K562 (cell line): ENCODE data around the gene ACSL5. TPM values are rescaled to one million over a fixed set of nuclear protein-coding genes. Genes with fewer than 3 reads are reported as not detected.

Source experiments
- ATAC-seq: fragments of 200-7000 bp; cut with Tn5 transposase; 3 replicates; pipeline ENCODE4 v1.9.1; 2020; ENCODE audit warnings: moderate library complexity
- BruUV-seq: library from RNA; stranded (reverse); fragments of 400-500 nt; replicated peaks from 2 replicates; lab custom pipeline; 2021; lab: Mats Ljungman, UMichigan
- CTCF ChIA-PET: fragments of 300-600 bp; formaldehyde crosslinking; extraction: SDS; loops from one replicate; lab custom pipeline; 2021; ENCODE audit warnings: low intra/inter-chr PET ratio; lab: Yijun Ruan, JAX
- POLR2A ChIA-PET: fragments of 300-600, 350-650 bp; sonication (Branson Sonifier 250); formaldehyde crosslinking; extraction: SDS; loops from one replicate; lab custom pipeline; 2021; ENCODE audit warnings: antibody characterized with exemption, inconsistent platforms; lab: Yijun Ruan, JAX
- DNase-seq, 4 experiments: peaks; one replicate each; pipeline versions ENCODE4 v3.0.0 to v3.0.0-alpha.2; 2011 to 2018; ENCODE audit warnings: low spot score in 3 of 4, mixed read lengths in 3 of 4; ENCODE audit errors: extremely low read depth in 1 of 4
- FAIRE-seq: peaks from 2 replicates; lab custom pipeline; 2011; peaks lifted over from hg19 to GRCh38; lab: Jason Lieb, UNC
- H2AFZ ChIP-seq: 2 replicates; pipeline ENCODE4 v1.6.0; 2011; ENCODE audit warnings: low read depth, low read length, control low read depth, inconsistent platforms
- H3K27ac ChIP-seq: fragments of 200-600 bp; 3 replicates; pipeline ENCODE4 v1.8.0; 2011; ENCODE audit warnings: low read depth, mild to moderate bottlenecking, control low read depth, inconsistent platforms, low read length, moderate library complexity, mixed read lengths; ENCODE audit errors: extremely low read depth
- H3K27me3 ChIP-seq, 2 experiments: fragments of 300-600 bp in 1 of 2; 2 replicates in 1 of 2; 3 replicates in 1 of 2; pipeline versions ENCODE4 v1.6.0 to v1.8.0; 2011; ENCODE audit warnings: inconsistent platforms in 2 of 2, low read length in 2 of 2, mild to moderate bottlenecking in 1 of 2, mixed read lengths in 1 of 2, moderate library complexity in 1 of 2; ENCODE audit not compliant: control insufficient read depth in 2 of 2, insufficient read depth in 2 of 2
- H3K36me3 ChIP-seq: fragments of 300-600 bp; 3 replicates; pipeline ENCODE4 v1.8.0; 2011; ENCODE audit warnings: mild to moderate bottlenecking, low read length, inconsistent platforms; ENCODE audit not compliant: control insufficient read depth, insufficient read depth
- H3K4me1 ChIP-seq, 2 experiments: fragments of 200-600 bp in 1 of 2; replicated peaks in 1 of 2; 2 replicates in 1 of 2; 3 replicates in 1 of 2; pipeline versions ENCODE4 v1.5.1 to v1.8.0; 2011; ENCODE audit warnings: inconsistent platforms in 2 of 2, low read length in 2 of 2, mild to moderate bottlenecking in 1 of 2, mixed read lengths in 1 of 2, moderate library complexity in 1 of 2; ENCODE audit not compliant: control insufficient read depth in 2 of 2, insufficient read depth in 2 of 2
- H3K4me2 ChIP-seq: 2 replicates; pipeline ENCODE4 v1.6.1; 2011; ENCODE audit warnings: low read length, control low read depth, inconsistent platforms, mixed read lengths; ENCODE audit not compliant: insufficient read depth
- H3K4me3 ChIP-seq: fragments of 200-600 bp; sonication (generic), shearing (Covaris generic); 2 replicates; pipeline ENCODE4 v1.5.1; 2016; ENCODE audit warnings: control low read depth, inconsistent platforms
- H3K79me2 ChIP-seq: fragments of 200-600 bp; 3 replicates; pipeline ENCODE4 v1.8.0; 2011; ENCODE audit warnings: low read length, inconsistent platforms; ENCODE audit not compliant: control insufficient read depth, insufficient read depth
- H3K9ac ChIP-seq, 2 experiments: 2 replicates each; pipeline versions ENCODE4 v1.6.0 to v1.6.1; 2011; ENCODE audit warnings: low read depth in 2 of 2, low read length in 2 of 2, control low read depth in 1 of 2, inconsistent platforms in 1 of 2, mild to moderate bottlenecking in 1 of 2, mixed read lengths in 1 of 2; ENCODE audit not compliant: insufficient read depth in 1 of 2
- H3K9me1 ChIP-seq: one replicate; pipeline ENCODE4 v1.6.0; 2011; ENCODE audit warnings: inconsistent platforms, mild to moderate bottlenecking, low read length, moderate library complexity; ENCODE audit not compliant: control insufficient read depth, insufficient read depth
- H3K9me3 ChIP-seq: replicated peaks from 2 replicates; pipeline ENCODE4 v1.5.1; 2011; ENCODE audit warnings: low read depth, low read length, inconsistent platforms; ENCODE audit not compliant: control insufficient read depth, insufficient read depth
- H4K20me1 ChIP-seq: replicated peaks from 2 replicates; pipeline ENCODE4 v1.6.1; 2011; ENCODE audit warnings: low read length, inconsistent platforms, mixed read lengths; ENCODE audit not compliant: control insufficient read depth, insufficient read depth
- ESRRB ChIP-seq: fragments of 250-450 bp; sonication (Bioruptor Pico); IDR thresholded peaks from 2 replicates; pipeline ENCODE4 v1.5.0; 2020; ENCODE audit warnings: mild to moderate bottlenecking, moderate library complexity, borderline replicate concordance
- HIVEP1 ChIP-seq: fragments of 250-450 bp; sonication (Bioruptor Pico); IDR thresholded peaks from 2 replicates; pipeline ENCODE4 v1.4.0; 2020; ENCODE audit warnings: mild to moderate bottlenecking
- LARP7 ChIP-seq: fragments of 450-650 bp; IDR thresholded peaks from 2 replicates; pipeline ENCODE4 v1.6.1; 2016
- MED1 ChIP-seq: sonication (generic); formaldehyde crosslinking; IDR thresholded peaks from 2 replicates; pipeline ENCODE4 v1.8.1; 2023; ENCODE audit warnings: missing genetic modification reagents, borderline replicate concordance
- MXI1 ChIP-seq: IDR thresholded peaks from 2 replicates; pipeline ENCODE4 v1.6.1; 2011; ENCODE audit warnings: low read depth, mild to moderate bottlenecking, improper control_type of control experiment, low read length
- SMARCE1 ChIP-seq: fragments of 450-650 bp; IDR thresholded peaks from 2 replicates; pipeline ENCODE4 v1.7.1; 2016; ENCODE audit warnings: mild to moderate bottlenecking
- SP1 ChIP-seq: sonication (generic); formaldehyde crosslinking; IDR thresholded peaks from 2 replicates; pipeline ENCODE4 v1.8.1; 2022; ENCODE audit warnings: mild to moderate bottlenecking, missing genetic modification reagents
- YBX1 ChIP-seq: fragments of 450-650 bp; IDR thresholded peaks from 2 replicates; pipeline ENCODE4 v1.7.1; 2016; ENCODE audit warnings: mild to moderate bottlenecking
- ZBTB43 ChIP-seq: sonication (generic); formaldehyde crosslinking; IDR thresholded peaks from 2 replicates; pipeline ENCODE4 v1.8.0; 2023; ENCODE audit warnings: mild to moderate bottlenecking, missing genetic modification reagents
- ZKSCAN1 ChIP-seq: fragments of 150-350 bp; IDR thresholded peaks from 2 replicates; pipeline ENCODE4 v1.6.1; 2016; ENCODE audit warnings: low read depth, low read length
- ZNF57 ChIP-seq: fragments of 450-650 bp; formaldehyde crosslinking; IDR thresholded peaks from 2 replicates; pipeline ENCODE4 v1.4.0; 2020; ENCODE audit warnings: mild to moderate bottlenecking, moderate library complexity
- ZNF764 ChIP-seq: fragments of 250-450 bp; sonication (Bioruptor Pico); IDR thresholded peaks from 2 replicates; pipeline ENCODE4 v1.4.0; 2020; ENCODE audit warnings: low read depth, mild to moderate bottlenecking, moderate library complexity
- ZNF830 ChIP-seq: fragments of 250-450 bp; sonication (Bioruptor Pico); IDR thresholded peaks from 2 replicates; pipeline ENCODE4 v1.5.0; 2021; ENCODE audit warnings: mild to moderate bottlenecking
- WGBS: fragments of 100-300 bp; shearing (Covaris generic); methylation state at CpG from one replicate; pipeline ENCODE4 v1.1.6; 2016; ENCODE audit warnings: low coverage, mixed read lengths; ENCODE audit not compliant: insufficient coverage; ENCODE audit errors: missing lambda C conversion rate; 5-methylcytosine and 5-hydroxymethylcytosine counted together
- in situ Hi-C: fragments of 300-500 bp; cut with MboI; formaldehyde crosslinking; loops from 4 replicates; pipeline ENCODE4 v1.15.0; 2018; ENCODE audit warnings: inconsistent platforms, mixed read lengths
- intact Hi-C: fragments of 100-400 bp; cut with micrococcal nuclease; formaldehyde crosslinking; loops from 2 replicates; pipeline ENCODE4 v1.14.2; 2022
- polyA plus RNA-seq, 8 experiments: library from polyadenylated mRNA; depleted of rRNA in 4 of 8; stranded (reverse) in 5 of 8; unstranded in 3 of 8; fragments of >200 nt; fragmentation: Nextera tagmentation in 2 of 8; fragmentation: Illumina TruSeq in 1 of 8; extraction: Ambion mirVana in 2 of 8; extraction: Trizol in 1 of 8; gene quantifications; 2 replicates each; pipeline versions ENCODE4 v1.2.1 to v1.2.3, GENCODE V29; 2011 to 2014; ENCODE audit warnings: inconsistent platforms in 1 of 8, missing spikeins in 1 of 8
- total RNA-seq, 7 experiments: library from RNA; depleted of rRNA in 6 of 7; stranded (reverse); fragments of >200 nt in 6 of 7; fragmentation: Illumina TruSeq in 2 of 7; extraction: Trizol in 2 of 7; gene quantifications; 2 replicates each; pipeline versions ENCODE4 v1.2.1 to v1.2.3, GENCODE V29; 2011 to 2021; ENCODE audit warnings: low replicate concordance in 1 of 7
- TF ChIP-seq, protein P1 (sequence below): fragments of 450-650 bp; IDR thresholded peaks from 2 replicates; pipeline ENCODE4 v1.6.1; 2016; ENCODE audit warnings: borderline replicate concordance
- TF ChIP-seq, protein P2 (sequence below): fragments of 450-650 bp; IDR thresholded peaks from 2 replicates; pipeline ENCODE4 v1.6.1; 2017; ENCODE audit warnings: antibody characterized with exemption
- TF ChIP-seq, protein P3 (sequence below): IDR thresholded peaks from 3 replicates; pipeline ENCODE4 v1.6.1; 2011; ENCODE audit warnings: borderline replicate concordance, mild to moderate bottlenecking; ENCODE audit not compliant: insufficient read length, insufficient read depth

The ACSL5 gene
- total and polyA plus RNA-seq, 9 of the 15 experiments (the other 6 are each of a cell fraction or from before 2014, with no cell fraction given) = 0.19 to 1.4 (median 0.55) TPM

GRCh38 chr10:112345743-112346142, 28.2 kb upstream of the ACSL5 start:
- Histone ChIP-seq H3K9me1 (no peaks in the 10 kb centered on the region), H3K36me3 (no peaks in the 10 kb centered on the region), H3K27me3 (peaks cover 0 to 23% of the 10 kb centered on the region in 2 experiments; a peak in 2 of 5 replicates), H3K9me3 (no peaks in the 10 kb centered on the region), H3K4me3 (no peak overlapping the region), H3K79me2 (no peaks in the 10 kb centered on the region), H4K20me1 (no peaks in the 10 kb centered on the region; the same call in 1 of the 2 replicates), H3K27ac (no peak overlapping the region), H2AFZ (no peak overlapping the region), H3K9ac (no peak overlapping the region), H3K4me1 (0 out of 5 replicates have a peak, but pooled peaks cover 0 to 6% of the 10 kb centered on the region in 2 experiments), H3K4me2 (no peak overlapping the region)
- in situ Hi-C loops = no loop called here
- POLR2A ChIA-PET = no interaction called here
- TF ChIP-seq, protein P1, sequence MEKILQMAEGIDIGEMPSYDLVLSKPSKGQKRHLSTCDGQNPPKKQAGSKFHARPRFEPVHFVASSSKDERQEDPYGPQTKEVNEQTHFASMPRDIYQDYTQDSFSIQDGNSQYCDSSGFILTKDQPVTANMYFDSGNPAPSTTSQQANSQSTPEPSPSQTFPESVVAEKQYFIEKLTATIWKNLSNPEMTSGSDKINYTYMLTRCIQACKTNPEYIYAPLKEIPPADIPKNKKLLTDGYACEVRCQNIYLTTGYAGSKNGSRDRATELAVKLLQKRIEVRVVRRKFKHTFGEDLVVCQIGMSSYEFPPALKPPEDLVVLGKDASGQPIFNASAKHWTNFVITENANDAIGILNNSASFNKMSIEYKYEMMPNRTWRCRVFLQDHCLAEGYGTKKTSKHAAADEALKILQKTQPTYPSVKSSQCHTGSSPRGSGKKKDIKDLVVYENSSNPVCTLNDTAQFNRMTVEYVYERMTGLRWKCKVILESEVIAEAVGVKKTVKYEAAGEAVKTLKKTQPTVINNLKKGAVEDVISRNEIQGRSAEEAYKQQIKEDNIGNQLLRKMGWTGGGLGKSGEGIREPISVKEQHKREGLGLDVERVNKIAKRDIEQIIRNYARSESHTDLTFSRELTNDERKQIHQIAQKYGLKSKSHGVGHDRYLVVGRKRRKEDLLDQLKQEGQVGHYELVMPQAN = no peak
- TF ChIP-seq SMARCE1 = no peak
- TF ChIP-seq ZBTB43 = no peak
- no peak for TF ChIP-seq ZKSCAN1
- TF ChIP-seq SP1 = no peak
- TF ChIP-seq HIVEP1 (CRISPR knock-in tag) = no peak
- TF ChIP-seq, protein P2, sequence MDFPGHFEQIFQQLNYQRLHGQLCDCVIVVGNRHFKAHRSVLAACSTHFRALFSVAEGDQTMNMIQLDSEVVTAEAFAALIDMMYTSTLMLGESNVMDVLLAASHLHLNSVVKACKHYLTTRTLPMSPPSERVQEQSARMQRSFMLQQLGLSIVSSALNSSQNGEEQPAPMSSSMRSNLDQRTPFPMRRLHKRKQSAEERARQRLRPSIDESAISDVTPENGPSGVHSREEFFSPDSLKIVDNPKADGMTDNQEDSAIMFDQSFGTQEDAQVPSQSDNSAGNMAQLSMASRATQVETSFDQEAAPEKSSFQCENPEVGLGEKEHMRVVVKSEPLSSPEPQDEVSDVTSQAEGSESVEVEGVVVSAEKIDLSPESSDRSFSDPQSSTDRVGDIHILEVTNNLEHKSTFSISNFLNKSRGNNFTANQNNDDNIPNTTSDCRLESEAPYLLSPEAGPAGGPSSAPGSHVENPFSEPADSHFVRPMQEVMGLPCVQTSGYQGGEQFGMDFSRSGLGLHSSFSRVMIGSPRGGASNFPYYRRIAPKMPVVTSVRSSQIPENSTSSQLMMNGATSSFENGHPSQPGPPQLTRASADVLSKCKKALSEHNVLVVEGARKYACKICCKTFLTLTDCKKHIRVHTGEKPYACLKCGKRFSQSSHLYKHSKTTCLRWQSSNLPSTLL = no peak
- TF ChIP-seq MED1 (CRISPR knock-in tag) = no peak
- TF ChIP-seq, protein P3, sequence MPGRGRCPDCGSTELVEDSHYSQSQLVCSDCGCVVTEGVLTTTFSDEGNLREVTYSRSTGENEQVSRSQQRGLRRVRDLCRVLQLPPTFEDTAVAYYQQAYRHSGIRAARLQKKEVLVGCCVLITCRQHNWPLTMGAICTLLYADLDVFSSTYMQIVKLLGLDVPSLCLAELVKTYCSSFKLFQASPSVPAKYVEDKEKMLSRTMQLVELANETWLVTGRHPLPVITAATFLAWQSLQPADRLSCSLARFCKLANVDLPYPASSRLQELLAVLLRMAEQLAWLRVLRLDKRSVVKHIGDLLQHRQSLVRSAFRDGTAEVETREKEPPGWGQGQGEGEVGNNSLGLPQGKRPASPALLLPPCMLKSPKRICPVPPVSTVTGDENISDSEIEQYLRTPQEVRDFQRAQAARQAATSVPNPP = no peak
- TF ChIP-seq MXI1 = no peak
- TF ChIP-seq ESRRB = no peak
- TF ChIP-seq YBX1 = no peak
- TF ChIP-seq LARP7 = no peak
- TF ChIP-seq ZNF830 (CRISPR knock-in tag) = no peak
- TF ChIP-seq ZNF57 = no peak
- TF ChIP-seq ZNF764 = no peak
- no peak for FAIRE-seq
- ATAC-seq = no peak
- BruUV-seq = no TSS peak
- intact Hi-C loops = no loop called here
- CTCF ChIA-PET = no interaction called here
- DNase-seq = no peak
- WGBS = 5% methylated on average over 9 of the region's 9 CpGs
